ENCODE results near the gene TRUB2. TPM values are rescaled to one million over a fixed set of nuclear protein-coding genes. Genes with fewer than 3 reads are reported as not detected.

TRUB2 gene
- total and polyA plus RNA-seq, 2 of the 8 experiments (the other 6 are each of a cell fraction or from before 2014, with no cell fraction given) = 20.7 to 37.8 TPM

GRCh38 chr9:128341435-128341849 is 19.2 kb upstream of the TRUB2 start (continued):
- no peak for TF ChIP-seq TCF12 (IDR thresholded peaks at IDR 0.05; ENCODE audit: low read depth, low read length)
